Fibroblast of pulmonary artery (primary cell): Measurements from ENCODE around the gene TMED10.

Experiments
- DNase-seq: peaks from one replicate; pipeline ENCODE4 v3.0.0-alpha.2; 2010; ENCODE audit warnings: low read depth
- H3K4me3 ChIP-seq: replicated peaks from 2 replicates; pipeline ENCODE4 v1.5.1; 2011; ENCODE audit warnings: low read depth, mild to moderate bottlenecking, control low read depth, low read length, moderate library complexity
- TF ChIP-seq, protein P1 (sequence below): IDR thresholded peaks from 2 replicates; pipeline ENCODE4 v1.5.1; 2011; ENCODE audit warnings: mild to moderate bottlenecking, control low read depth, low read length, inconsistent platforms; ENCODE audit errors: missing control alignments

TMED10 gene

DNA sequence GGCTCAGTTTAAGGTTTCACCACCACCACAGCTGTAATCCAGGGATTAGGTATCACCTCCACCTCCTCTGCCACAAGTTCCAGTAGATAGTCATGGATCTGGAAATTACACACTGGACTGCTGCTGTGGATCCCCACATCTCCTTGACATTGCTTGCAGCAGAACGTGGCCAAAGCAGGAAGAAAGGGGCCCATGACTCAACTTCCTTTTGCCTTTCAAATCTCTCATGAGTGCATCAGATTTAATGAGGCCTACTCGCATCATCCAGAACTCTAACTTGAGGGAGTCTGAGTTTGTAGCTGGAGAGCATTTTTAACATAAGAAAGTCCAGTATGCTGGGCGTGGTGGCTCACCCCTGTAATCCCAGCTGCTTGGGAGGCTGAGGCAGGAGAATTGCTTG lies 29.2 kb upstream of the TMED10 start:
- no peak overlapping the region for H3K4me3 ChIP-seq
- DNase-seq = peak; percentile 78
- TF ChIP-seq, protein P1, sequence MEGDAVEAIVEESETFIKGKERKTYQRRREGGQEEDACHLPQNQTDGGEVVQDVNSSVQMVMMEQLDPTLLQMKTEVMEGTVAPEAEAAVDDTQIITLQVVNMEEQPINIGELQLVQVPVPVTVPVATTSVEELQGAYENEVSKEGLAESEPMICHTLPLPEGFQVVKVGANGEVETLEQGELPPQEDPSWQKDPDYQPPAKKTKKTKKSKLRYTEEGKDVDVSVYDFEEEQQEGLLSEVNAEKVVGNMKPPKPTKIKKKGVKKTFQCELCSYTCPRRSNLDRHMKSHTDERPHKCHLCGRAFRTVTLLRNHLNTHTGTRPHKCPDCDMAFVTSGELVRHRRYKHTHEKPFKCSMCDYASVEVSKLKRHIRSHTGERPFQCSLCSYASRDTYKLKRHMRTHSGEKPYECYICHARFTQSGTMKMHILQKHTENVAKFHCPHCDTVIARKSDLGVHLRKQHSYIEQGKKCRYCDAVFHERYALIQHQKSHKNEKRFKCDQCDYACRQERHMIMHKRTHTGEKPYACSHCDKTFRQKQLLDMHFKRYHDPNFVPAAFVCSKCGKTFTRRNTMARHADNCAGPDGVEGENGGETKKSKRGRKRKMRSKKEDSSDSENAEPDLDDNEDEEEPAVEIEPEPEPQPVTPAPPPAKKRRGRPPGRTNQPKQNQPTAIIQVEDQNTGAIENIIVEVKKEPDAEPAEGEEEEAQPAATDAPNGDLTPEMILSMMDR = no peak

DNA sequence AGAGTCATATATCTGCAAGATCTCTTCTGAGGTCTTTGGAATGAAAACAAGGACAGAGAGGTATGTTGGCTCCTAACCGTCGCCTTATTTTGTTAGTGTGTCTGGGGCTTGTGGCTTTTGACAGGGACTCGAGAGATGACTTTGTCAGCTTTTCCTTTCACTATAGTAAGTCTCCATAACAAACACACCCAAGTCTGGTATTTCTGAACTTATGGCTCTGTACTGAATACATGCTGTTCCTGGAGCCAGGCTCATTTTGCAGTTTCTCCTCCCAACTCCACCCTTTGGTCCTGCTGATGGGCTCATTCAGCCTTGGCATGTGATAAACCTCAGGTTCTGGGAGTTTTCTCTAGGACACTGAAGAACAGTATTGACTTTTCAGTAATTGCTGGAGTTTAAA lies 27.7 kb upstream of the TMED10 start:
- no peak overlapping the region for H3K4me3 ChIP-seq
- TF ChIP-seq, protein P1 = no peak
- DNase-seq = no peak

DNA sequence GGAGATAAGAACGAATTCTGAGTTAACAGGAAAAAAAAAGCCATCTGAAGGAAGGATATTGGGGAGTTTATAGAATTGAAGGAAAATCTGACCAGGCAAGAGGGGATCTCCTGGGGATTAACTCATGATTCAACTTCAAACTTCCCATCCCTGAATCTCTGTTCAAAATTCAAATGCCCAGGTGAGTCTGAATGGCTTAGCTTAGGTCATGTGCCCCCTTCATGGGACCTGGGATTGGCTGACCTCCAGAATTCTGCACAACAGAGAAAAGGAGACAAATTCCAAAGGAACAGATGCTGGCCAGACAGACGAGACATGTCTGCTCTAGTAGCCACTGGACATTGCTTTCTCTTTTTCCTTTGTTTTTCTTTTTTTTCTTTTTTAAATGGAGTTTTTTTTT lies 26.2 kb upstream of the TMED10 start:
- no peak overlapping the region for H3K4me3 ChIP-seq
- no peak for DNase-seq
- TF ChIP-seq, protein P1 = no peak

DNA sequence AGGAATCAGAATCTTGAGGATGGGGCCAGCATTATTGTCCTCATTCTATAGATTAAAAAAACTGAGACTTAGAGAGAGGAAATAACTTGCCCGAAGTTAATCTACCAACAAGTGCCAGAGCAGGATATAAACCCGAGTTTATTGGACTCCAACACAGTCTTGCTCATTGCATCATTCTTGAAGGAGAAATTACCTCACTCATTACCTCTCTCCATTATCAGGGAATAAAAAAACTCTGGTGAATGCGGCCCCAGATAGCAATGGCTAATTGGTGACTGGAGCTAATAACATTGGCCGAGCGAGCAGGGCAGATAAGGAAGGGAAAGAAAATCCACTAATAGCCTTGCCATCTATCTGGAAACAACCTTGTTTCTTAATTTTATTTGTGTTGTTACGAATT lies 24.7 kb upstream of the TMED10 start:
- no peak for DNase-seq
- no peak overlapping the region for H3K4me3 ChIP-seq
- TF ChIP-seq, protein P1 = no peak

DNA sequence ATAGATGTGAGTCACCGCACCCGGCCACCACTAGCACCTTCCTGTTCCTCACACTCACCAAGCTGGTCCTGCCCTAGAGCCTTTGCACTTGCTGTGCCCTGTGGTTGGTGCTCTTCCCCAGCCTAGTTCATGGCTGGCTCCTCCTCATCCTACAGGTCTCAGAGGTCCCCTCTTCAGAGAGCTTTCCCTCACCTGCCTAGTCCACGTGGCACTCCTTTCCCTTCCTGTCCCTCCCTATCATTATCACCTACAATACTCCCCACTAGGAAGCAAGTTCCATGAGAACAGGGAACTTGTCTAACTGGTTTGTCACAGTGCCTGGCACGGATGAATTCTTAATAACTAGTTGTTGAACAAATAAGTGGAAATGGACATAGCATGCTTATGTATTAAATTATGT lies 24.0 kb upstream of the TMED10 start:
- H3K4me3 ChIP-seq = no peak overlapping the region
- TF ChIP-seq, protein P1 = no peak
- DNase-seq = no peak

DNA sequence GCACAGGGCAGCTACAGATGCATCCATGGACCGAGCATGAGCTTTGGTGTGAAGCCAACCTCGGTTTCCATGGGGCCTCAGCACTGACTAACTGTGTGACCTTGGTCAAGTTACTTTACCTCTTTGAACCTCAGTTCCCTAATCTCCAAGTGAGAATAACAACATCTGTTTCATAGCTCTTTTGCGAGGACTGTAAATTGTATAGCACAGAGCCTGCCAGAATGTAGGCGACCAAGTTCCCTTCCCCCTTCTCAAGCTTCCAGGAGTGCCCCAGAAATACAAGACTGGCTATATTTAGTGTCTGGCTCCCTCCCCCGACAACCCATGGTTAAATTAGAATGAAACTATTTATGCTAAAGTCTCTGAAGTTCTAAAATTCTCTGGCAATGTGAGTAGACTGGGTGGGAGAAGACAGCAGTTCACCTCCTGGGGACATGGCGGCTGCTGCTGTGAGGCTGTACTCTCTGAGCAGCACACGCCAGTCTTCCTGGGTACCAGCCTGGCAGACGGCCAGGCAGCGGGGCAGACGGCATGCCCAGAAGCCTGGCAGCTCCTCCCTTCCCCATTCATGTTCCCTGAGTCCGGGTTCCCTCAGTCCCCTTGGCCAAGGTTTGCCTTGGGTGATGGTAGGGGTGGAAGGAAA lies 22.0 kb upstream of the TMED10 start:
- H3K4me3 ChIP-seq = no peak overlapping the region
- TF ChIP-seq, protein P1 = no peak
- DNase-seq = no peak

DNA sequence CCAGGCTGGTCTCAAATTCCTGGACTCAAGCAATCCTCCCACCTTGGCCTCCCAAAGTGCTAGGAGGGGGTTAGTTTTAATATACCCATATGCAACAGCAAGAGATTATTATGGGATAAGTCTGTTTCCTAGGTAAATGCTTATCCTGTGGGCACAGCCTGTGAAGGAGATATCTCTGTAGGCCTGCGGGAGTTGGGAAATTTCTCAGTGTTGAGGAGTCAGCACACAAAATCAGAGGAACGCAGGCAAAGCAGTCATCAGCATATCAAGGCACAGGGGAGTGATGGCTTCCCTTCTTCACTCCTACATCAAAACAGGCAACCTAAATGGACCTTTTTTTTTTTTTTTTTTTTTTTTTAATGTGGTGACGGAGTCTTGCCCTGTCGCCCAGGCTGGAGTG lies 20.9 kb upstream of the TMED10 start:
- TF ChIP-seq, protein P1 = no peak
- no peak overlapping the region for H3K4me3 ChIP-seq
- no peak for DNase-seq
